Measurements from ENCODE around the gene MAST2.
"Not testable (repeated sequence)": the region's sequence is repeated elsewhere in the genome, so short reads cannot be mapped to it uniquely, and the experiment has no call there.

Gene MAST2

DNA sequence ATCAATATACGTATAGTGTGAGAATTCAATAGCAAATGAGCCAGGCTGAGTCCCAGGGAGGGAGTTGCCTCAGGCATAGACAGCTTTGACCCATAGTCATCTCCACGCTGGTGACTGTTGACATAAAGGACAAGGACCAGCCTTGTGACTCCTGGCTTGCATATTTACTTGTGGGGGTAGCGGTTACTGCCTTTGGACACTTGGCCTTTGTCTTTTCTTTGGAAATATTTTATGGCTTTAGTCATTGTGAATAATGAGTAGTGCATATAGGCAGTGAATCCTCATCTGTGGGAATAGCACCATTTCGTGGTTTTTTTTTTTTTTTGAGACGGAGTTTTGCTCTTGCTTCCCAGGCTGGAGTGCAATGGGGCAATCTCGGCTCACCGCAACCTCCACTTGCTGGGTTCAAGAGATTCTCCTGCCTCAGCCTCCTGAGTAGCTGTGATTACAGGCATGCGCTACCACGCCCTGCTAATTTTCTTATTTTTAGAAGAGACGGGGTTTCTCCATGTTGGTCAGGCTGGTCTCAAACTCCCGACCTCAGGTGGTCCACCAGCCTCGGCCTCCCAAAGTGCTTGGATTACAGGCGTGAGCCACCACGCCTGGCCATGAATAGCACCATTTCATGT lies 68.9 kb downstream of the MAST2 start:
- not testable (repeated sequence) for H3K27me3 ChIP-seq (ENCODE audit: insufficient read depth, low read length); H3K9me3 ChIP-seq (ENCODE audit: low read length); H3K4me3 ChIP-seq (ENCODE audit: low read length); H3K4me1 ChIP-seq (ENCODE audit: insufficient read depth, low read length); H2AFZ ChIP-seq (ENCODE audit: low read depth, low read length); H3K36me3 ChIP-seq (ENCODE audit: insufficient read depth, low read length)

DNA sequence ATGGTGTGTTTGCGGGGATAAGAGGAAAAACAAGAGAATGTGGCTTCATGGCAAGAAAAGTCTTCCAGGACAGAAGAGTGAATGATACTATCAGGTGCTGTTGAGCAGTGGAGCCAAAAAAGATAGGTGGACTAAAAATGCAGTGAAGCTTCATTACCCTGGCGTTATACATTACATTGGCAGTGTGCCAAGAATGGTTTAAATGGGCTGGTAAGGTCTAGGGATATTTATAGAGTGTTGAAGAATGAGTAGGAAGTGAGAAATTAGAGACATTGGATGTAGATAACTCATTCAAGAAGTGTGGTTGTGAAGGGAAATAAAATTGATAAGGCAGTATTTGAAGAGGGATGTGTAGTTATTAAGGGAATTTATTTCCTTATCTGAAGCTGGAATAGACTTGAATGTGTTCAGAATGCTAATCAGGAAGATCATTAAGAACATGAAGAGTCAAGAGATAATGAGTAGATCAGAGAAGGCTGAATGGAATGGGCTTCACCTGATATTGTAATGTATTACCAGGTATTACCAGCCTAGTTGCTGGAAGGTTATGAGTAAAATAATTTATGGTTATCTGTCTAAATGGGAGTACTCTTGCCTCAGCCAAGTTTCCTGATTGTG lies 72.7 kb downstream of the MAST2 start:
- no peaks in the 10 kb centered on the region for H3K4me1 ChIP-seq (ENCODE audit: insufficient read depth, low read length)
- H3K27me3 ChIP-seq (ENCODE audit: insufficient read depth, low read length): no peaks in the 10 kb centered on the region
- no peak overlapping the region for H2AFZ ChIP-seq (ENCODE audit: low read depth, low read length)
- no peak overlapping the region for H3K4me3 ChIP-seq (ENCODE audit: low read length)
- H3K9me3 ChIP-seq (ENCODE audit: low read length): no peaks in the 10 kb centered on the region
- H3K36me3 ChIP-seq (ENCODE audit: insufficient read depth, low read length): no peaks in the 10 kb centered on the region

DNA sequence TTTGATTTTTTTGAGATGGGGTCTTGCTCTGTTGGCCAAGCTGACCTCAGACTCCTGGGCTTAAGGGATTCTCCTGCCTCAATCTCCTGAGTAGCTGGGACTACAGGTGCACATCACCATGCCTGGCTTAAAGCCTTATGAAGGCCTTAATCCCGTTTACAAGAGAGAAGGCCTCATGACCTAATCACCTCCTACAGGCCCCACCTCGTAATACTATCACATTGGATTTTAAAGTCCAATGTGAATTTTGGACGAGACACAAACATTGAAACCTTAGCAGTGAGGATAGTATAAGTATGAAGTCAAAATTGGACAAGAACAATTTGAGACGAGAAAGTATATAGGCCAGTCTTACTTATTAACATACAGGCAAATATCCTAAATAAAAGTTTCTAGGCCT lies 73.9 kb downstream of the MAST2 start:
- no peak overlapping the region for H2AFZ ChIP-seq (ENCODE audit: low read depth, low read length)
- H3K9me3 ChIP-seq (ENCODE audit: low read length): no peaks in the 10 kb centered on the region
- H3K4me3 ChIP-seq (ENCODE audit: low read length): no peak overlapping the region
- no peaks in the 10 kb centered on the region for H3K4me1 ChIP-seq (ENCODE audit: insufficient read depth, low read length)
- H3K27me3 ChIP-seq (ENCODE audit: insufficient read depth, low read length): no peaks in the 10 kb centered on the region
- no peaks in the 10 kb centered on the region for H3K36me3 ChIP-seq (ENCODE audit: insufficient read depth, low read length)

DNA sequence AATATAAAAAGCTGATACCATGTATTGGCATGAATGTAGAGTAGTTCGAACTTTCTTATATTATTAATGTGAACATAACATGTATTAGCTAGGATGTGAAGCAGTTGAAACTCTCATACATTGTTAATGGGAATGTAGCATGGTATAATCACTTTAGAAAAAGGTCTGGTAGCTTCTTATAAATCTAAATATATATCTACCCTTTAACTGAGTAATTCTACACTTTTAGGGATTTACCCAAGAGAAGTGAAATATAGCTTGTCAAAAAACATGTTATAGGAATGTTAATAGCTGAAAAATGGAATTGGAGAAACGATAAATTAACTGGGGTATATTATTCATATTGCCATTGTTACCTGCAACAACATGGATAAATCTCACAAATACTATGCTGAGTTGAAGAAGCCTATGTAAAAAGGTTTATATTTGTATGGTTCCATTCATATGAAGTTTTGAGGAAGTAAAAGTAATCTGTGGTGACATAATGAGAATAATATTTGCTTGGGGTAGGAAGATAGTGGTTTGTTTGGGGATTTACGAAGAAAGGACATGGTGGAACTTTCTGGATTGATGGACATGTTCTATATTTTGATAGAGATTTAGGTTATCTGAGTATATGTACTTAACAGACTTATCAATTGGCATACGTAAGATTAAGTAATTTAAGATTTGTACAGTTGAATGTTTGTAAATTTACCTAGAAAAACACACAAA lies 76.6 kb downstream of the MAST2 start:
- Histone ChIP-seq H3K27me3 (ENCODE audit: insufficient read depth, low read length) (no peaks in the 10 kb centered on the region), H2AFZ (ENCODE audit: low read depth, low read length) (no peak overlapping the region), H3K4me1 (ENCODE audit: insufficient read depth, low read length) (no peaks in the 10 kb centered on the region), H3K36me3 (ENCODE audit: insufficient read depth, low read length) (no peaks in the 10 kb centered on the region), H3K9me3 (ENCODE audit: low read length) (no peaks in the 10 kb centered on the region), H3K4me3 (ENCODE audit: low read length) (no peak overlapping the region)

DNA sequence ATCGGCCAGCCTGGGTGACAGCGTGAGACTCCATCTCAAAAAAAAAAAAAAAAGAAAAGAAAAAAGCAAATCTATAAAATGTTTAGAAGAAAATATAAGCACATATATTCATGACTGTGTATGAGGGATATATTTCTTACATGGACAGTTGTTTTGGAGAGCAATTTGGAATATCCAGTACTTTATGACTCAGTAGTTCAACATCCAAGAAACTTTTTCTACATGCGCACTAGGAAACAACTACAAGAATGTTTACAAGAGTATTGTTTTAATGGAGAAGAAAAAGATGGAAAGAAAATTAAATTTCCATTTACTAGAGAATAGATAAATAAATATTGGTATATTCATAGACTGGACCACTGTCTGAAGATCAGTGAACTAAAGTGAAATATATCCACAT lies 77.5 kb downstream of the MAST2 start:
- H3K4me3 ChIP-seq (ENCODE audit: low read length): no peak overlapping the region
- H3K27me3 ChIP-seq (ENCODE audit: insufficient read depth, low read length): no peaks in the 10 kb centered on the region
- no peaks in the 10 kb centered on the region for H3K9me3 ChIP-seq (ENCODE audit: low read length)
- H2AFZ ChIP-seq (ENCODE audit: low read depth, low read length): no peak overlapping the region
- no peaks in the 10 kb centered on the region for H3K36me3 ChIP-seq (ENCODE audit: insufficient read depth, low read length)
- H3K4me1 ChIP-seq (ENCODE audit: insufficient read depth, low read length): no peaks in the 10 kb centered on the region

DNA sequence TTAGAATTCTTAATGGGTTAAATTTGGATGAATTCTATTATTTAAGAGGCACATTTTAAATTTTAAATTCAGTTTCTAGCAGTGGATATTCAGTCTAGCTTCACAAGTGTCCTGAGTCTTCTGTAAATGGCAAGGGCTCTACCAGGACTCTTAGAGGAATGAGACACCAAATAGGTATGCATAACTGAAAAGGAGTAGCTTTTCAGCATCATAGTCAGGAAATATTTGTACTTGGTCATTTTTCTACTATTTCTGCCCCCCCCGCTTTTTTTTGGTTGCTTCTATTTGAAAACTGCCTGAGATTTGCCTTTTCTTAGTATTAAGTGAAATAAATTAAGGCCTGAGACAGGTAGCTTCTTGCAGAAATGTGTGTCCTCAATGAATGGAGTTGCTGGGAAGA lies 80.2 kb downstream of the MAST2 start:
- Histone ChIP-seq H3K9me3 (ENCODE audit: low read length) (no peaks in the 10 kb centered on the region), H3K4me1 (ENCODE audit: insufficient read depth, low read length) (peaks cover 6% of the 10 kb centered on the region), H3K4me3 (ENCODE audit: low read length) (no peak overlapping the region), H2AFZ (ENCODE audit: low read depth, low read length) (no peak overlapping the region), H3K27me3 (ENCODE audit: insufficient read depth, low read length) (no peaks in the 10 kb centered on the region), H3K36me3 (ENCODE audit: insufficient read depth, low read length) (no peaks in the 10 kb centered on the region)

DNA sequence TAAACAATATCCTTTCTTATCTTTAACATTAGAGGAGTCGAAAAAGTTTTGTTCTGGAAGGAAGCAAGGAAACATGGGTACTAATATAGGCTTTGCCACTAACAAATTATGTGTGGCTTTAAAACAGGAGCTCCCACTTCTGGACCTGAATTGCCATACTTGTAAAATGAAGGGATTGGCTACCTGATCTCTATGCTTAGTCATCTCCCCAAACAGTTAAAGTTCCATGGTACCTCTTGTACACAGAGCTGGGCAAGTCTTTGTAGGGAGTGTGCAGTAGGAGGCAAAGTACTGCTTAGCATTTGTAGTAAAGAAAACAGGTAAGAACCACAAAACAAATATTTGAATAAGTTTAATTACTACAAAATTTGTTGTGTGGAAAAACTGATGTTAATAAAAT lies 81.3 kb downstream of the MAST2 start:
- no peaks in the 10 kb centered on the region for H3K36me3 ChIP-seq (ENCODE audit: insufficient read depth, low read length)

DNA sequence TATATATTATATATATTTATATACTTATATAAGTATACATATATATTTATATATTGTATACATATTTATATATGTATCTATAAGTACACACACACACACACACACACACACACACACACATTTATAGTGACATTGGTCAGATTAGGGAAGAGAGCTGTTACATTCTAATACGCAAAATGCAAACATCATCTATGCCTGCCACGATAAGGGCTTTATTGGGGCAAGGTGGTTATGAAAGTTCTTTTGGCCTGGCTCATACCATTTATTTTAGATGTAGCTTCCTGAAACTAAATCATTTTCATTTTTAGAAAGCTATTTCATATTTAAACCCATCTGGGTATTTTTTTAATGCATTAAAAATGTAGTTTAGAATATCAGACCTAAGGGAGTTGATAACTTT lies 82.8 kb downstream of the MAST2 start:
- Histone ChIP-seq H3K27me3 (ENCODE audit: insufficient read depth, low read length) (no peaks in the 10 kb centered on the region), H3K9me3 (ENCODE audit: low read length) (peaks cover 6% of the 10 kb centered on the region), H2AFZ (ENCODE audit: low read depth, low read length) (no peak overlapping the region), H3K36me3 (ENCODE audit: insufficient read depth, low read length) (no peaks in the 10 kb centered on the region), H3K4me1 (ENCODE audit: insufficient read depth, low read length) (peaks cover 6% of the 10 kb centered on the region), H3K4me3 (ENCODE audit: low read length) (no peak overlapping the region)

More for the DNA sequence above, 81.3 kb downstream of the MAST2 start:
- Histone ChIP-seq H3K27me3 (ENCODE audit: insufficient read depth, low read length) (no peaks in the 10 kb centered on the region), H3K4me1 (ENCODE audit: insufficient read depth, low read length) (peaks cover 6% of the 10 kb centered on the region), H3K9me3 (ENCODE audit: low read length) (no peaks in the 10 kb centered on the region), H3K4me3 (ENCODE audit: low read length) (no peak overlapping the region), H2AFZ (ENCODE audit: low read depth, low read length) (no peak overlapping the region)

DNA sequence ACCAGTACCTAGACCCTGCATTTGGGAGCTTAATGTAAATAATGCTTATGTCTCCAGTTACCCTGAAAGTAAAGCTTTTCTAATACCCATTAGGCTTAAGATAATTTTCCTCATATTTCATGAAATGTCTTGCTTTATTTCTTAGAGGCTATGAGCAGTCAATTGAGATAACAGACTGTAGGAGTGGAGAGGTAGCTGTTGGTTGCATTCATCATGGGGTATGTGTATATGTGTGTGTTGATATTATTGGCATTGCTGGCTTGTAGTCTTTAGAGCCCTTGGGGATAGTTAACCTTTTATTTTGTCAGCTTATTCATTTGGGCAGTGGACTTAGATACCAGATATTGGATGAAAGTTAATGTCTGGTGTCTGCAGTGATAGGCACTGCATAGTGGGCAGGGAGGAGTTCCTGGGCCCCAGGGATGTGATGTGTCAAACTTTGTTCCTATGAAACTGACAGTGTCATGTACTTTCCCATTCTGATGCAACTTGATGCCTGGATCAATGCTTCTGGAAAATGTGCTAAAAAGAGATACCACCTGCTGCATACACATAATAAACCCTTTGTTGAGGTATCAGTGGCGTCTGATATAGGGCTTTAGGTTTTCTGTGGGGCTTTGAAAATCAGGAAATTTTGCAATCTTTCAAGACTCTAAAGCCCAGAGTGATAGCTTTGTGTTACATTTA lies 83.9 kb downstream of the MAST2 start:
- Histone ChIP-seq H3K27me3 (ENCODE audit: insufficient read depth, low read length) (no peaks in the 10 kb centered on the region), H3K4me1 (ENCODE audit: insufficient read depth, low read length) (peaks cover 6% of the 10 kb centered on the region), H3K4me3 (ENCODE audit: low read length) (no peak overlapping the region), H2AFZ (ENCODE audit: low read depth, low read length) (no peak overlapping the region), H3K36me3 (ENCODE audit: insufficient read depth, low read length) (no peaks in the 10 kb centered on the region), H3K9me3 (ENCODE audit: low read length) (peaks cover 6% of the 10 kb centered on the region)

DNA sequence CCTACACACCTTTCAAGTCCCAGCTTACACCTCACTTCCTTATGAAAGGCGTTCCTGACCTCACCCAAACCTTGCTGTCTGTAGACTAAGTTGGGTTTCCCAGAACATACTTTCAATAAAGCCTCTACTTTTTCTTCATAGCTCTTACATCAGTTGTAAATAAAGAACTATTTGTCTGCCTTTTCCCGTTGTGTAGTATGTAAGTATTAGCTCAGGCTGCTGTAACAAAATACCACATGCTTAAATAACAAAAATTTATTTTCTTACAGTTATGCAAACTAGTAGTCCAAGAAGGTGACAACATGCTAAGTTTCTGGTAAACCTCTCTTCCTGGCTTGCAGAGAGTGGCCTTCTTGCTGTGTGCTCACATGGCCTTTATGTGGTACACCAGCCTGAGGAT lies 86.7 kb downstream of the MAST2 start:
- Histone ChIP-seq H2AFZ (ENCODE audit: low read depth, low read length) (no peak overlapping the region), H3K4me1 (ENCODE audit: insufficient read depth, low read length) (peaks cover 6% of the 10 kb centered on the region), H3K36me3 (ENCODE audit: insufficient read depth, low read length) (no peaks in the 10 kb centered on the region), H3K9me3 (ENCODE audit: low read length) (peaks cover 6% of the 10 kb centered on the region), H3K4me3 (ENCODE audit: low read length) (no peak overlapping the region), H3K27me3 (ENCODE audit: insufficient read depth, low read length) (no peaks in the 10 kb centered on the region)

DNA sequence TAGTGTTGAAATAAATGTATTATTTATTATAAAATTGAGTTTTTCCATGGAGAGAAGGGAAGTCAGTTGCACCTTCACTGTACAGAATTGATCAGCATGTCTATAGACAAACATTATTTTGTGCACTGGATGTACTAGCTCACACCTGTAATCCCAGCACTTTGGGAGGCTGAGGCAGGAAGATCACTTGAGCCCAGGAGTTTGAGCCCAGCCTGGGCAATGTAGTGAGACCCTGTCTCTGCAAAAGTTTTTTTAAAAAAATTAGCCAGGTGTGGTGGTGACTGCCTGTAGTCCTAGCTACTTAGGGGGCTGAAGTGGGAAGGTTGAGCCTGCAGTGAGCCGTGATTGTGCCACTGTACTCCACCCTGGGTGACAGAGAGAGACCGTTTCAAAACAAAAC lies 87.7 kb downstream of the MAST2 start:
- H3K4me1 ChIP-seq (ENCODE audit: insufficient read depth, low read length): peaks cover 6% of the 10 kb centered on the region
- H3K4me3 ChIP-seq (ENCODE audit: low read length): no peak overlapping the region
- no peaks in the 10 kb centered on the region for H3K36me3 ChIP-seq (ENCODE audit: insufficient read depth, low read length)
- no peak overlapping the region for H2AFZ ChIP-seq (ENCODE audit: low read depth, low read length)
- H3K27me3 ChIP-seq (ENCODE audit: insufficient read depth, low read length): no peaks in the 10 kb centered on the region
- H3K9me3 ChIP-seq (ENCODE audit: low read length): peaks cover 6% of the 10 kb centered on the region

DNA sequence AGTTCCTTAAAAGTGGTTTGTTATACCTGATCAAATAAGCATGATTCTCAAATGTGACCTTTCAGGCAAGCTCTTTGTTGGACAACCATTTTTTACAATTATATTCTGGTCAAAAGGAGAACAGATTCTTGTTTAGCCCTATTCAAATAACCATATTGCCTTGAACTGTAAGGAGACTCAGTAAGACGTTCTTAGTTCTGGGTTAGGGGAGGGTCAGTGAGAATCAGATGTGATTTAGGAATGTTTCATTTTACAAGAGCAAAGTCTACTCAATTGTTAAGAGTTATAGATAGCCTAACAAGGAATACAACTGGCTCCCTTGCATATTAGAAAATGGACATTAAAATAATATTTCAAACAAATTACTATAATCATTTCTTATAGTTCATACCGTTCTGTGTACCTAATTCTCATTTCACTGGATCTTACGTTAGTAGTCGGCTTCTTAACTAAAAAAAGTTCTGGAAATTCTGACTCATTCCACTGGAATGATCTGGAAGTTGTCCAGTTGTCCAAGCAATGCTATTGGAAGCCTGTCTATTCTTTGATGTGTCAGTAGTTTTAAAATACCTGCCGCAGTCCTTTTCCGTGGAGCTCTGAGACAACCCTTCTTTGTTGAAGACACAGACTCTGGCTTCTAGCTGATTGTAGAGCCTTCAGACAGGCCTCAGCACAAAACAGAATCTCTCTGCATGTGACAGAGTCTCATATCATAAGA lies 88.8 kb downstream of the MAST2 start:
- H3K9me3 ChIP-seq (ENCODE audit: low read length): peaks cover 6% of the 10 kb centered on the region
- peaks cover 6% of the 10 kb centered on the region for H3K4me1 ChIP-seq (ENCODE audit: insufficient read depth, low read length)
- no peaks in the 10 kb centered on the region for H3K36me3 ChIP-seq (ENCODE audit: insufficient read depth, low read length)
- H3K27me3 ChIP-seq (ENCODE audit: insufficient read depth, low read length): no peaks in the 10 kb centered on the region
- no peak overlapping the region for H3K4me3 ChIP-seq (ENCODE audit: low read length)
- no peak overlapping the region for H2AFZ ChIP-seq (ENCODE audit: low read depth, low read length)

DNA sequence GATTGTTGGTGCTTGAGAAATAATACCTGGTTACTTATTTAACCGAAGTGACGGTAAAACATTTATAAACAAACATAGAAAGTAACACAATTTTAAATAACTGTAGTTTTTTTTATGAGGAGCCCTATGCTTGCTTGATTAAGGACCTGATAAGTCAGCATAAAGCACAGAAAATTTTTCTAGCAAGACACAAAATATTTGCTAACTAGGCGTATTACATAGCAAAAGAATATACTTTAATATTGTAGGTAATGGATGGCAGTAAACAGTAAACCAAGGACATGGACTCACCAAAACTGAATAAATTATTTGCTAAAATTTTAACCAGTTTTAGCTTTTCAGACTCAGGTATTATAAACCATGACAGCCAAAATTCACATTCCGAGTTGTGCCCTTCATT lies 90.9 kb downstream of the MAST2 start:
- Histone ChIP-seq H3K36me3 (ENCODE audit: insufficient read depth, low read length) (no peaks in the 10 kb centered on the region), H3K27me3 (ENCODE audit: insufficient read depth, low read length) (no peaks in the 10 kb centered on the region), H3K9me3 (ENCODE audit: low read length) (peaks cover 6% of the 10 kb centered on the region), H2AFZ (ENCODE audit: low read depth, low read length) (no peak overlapping the region), H3K4me3 (ENCODE audit: low read length) (no peak overlapping the region), H3K4me1 (ENCODE audit: insufficient read depth, low read length) (no peaks in the 10 kb centered on the region)

Data from neuron (in vitro differentiated cells).